OCI-LY7 (cell line): ENCODE measurements around the gene CCRL2. TPM values are rescaled to one million over a fixed set of nuclear protein-coding genes. Genes with fewer than 3 reads are reported as not detected.
A peak's percentile ranks its signal among the peaks of the same experiment; 100 is the strongest.

ENCODE experiments used
- BruUV-seq: library from RNA; stranded (reverse); fragments of 400-500 nt; replicated peaks from 2 replicates; lab custom pipeline; 2021; lab: Mats Ljungman, UMichigan
- CTCF ChIA-PET: fragments of 300-600 bp; sonication (Branson Sonifier 250); formaldehyde crosslinking; loops from one replicate; lab custom pipeline; 2022; ENCODE audit warnings: antibody characterized with exemption; ENCODE audit not compliant: unreplicated experiment; lab: Charles Lee
- POLR2A ChIA-PET: fragments of 300-600 bp; sonication (Branson Sonifier 250); formaldehyde crosslinking; loops from one replicate; lab custom pipeline; 2022; ENCODE audit warnings: antibody characterized with exemption; lab: Charles Lee
- DNase-seq: peaks from one replicate; pipeline ENCODE4 v3.0.0-alpha.2; 2015; ENCODE audit warnings: low spot score
- H2AFZ ChIP-seq: fragments of 200-600 bp; sonication (generic), shearing (Covaris generic); 2 replicates; pipeline ENCODE4 v1.6.1; 2014; ENCODE audit warnings: mild to moderate bottlenecking, antibody characterized with exemption, low read length, moderate library complexity
- H3K27ac ChIP-seq: fragments of 200-600 bp; sonication (generic); 2 replicates; pipeline ENCODE4 v1.5.1; 2014; ENCODE audit warnings: mixed run types, low read depth, mild to moderate bottlenecking, moderate library complexity, low read length, inconsistent platforms; ENCODE audit not compliant: poor library complexity, severe bottlenecking
- H3K36me3 ChIP-seq: fragments of 200-600 bp; sonication (generic); 2 replicates; pipeline ENCODE4 v1.6.1; 2014; ENCODE audit warnings: mild to moderate bottlenecking, antibody characterized with exemption, low read length, moderate library complexity, mixed read lengths; ENCODE audit not compliant: insufficient read depth
- H3K4me1 ChIP-seq: fragments of 200-600 bp; sonication (generic); 2 replicates; pipeline ENCODE4 v1.5.1; 2014; ENCODE audit warnings: mild to moderate bottlenecking, low read length; ENCODE audit not compliant: insufficient read depth, poor library complexity, severe bottlenecking
- H3K4me2 ChIP-seq: fragments of 200-600 bp; sonication (generic); 2 replicates; pipeline ENCODE4 v1.6.1; 2014; ENCODE audit warnings: mild to moderate bottlenecking, low read length
- H3K4me3 ChIP-seq: fragments of 200-600 bp; sonication (generic); 2 replicates; pipeline ENCODE4 v1.5.1; 2014; ENCODE audit warnings: mild to moderate bottlenecking, low read depth, low read length; ENCODE audit not compliant: poor library complexity, severe bottlenecking
- H3K79me2 ChIP-seq: fragments of 200-600 bp; sonication (generic); 2 replicates; pipeline ENCODE4 v1.6.1; 2016; ENCODE audit warnings: low read depth, mild to moderate bottlenecking, low read length, moderate library complexity, mixed read lengths; ENCODE audit not compliant: insufficient read depth
- H3K9me2 ChIP-seq: fragments of 200-600 bp; sonication (generic); 2 replicates; pipeline ENCODE4 v1.6.1; 2016; ENCODE audit warnings: mild to moderate bottlenecking, low read length, mixed read lengths; ENCODE audit not compliant: insufficient read depth
- H3K9me3 ChIP-seq: fragments of 200-600 bp; sonication (generic); 2 replicates; pipeline ENCODE4 v1.6.1; 2014; ENCODE audit warnings: mild to moderate bottlenecking, mixed run types, low read length, mixed read lengths
- H4K20me1 ChIP-seq: fragments of 200-600 bp; sonication (generic); 2 replicates; pipeline ENCODE4 v1.6.1; 2014; ENCODE audit warnings: mild to moderate bottlenecking, antibody characterized with exemption, low read length, moderate library complexity, mixed read lengths; ENCODE audit not compliant: insufficient read depth
- CTCF ChIP-seq: fragments of 200-600 bp; sonication (generic); conservative IDR thresholded peaks from 2 replicates; pipeline ENCODE4 v1.5.1; 2014; ENCODE audit warnings: mild to moderate bottlenecking, antibody characterized with exemption, low read length, moderate library complexity, mixed read lengths
- EZH2phosphoT487 ChIP-seq: fragments of 200-600 bp; sonication (generic); IDR thresholded peaks from 2 replicates; pipeline ENCODE4 v1.6.1; 2018; ENCODE audit warnings: low read depth, borderline replicate concordance, mild to moderate bottlenecking, mixed run types, antibody characterized with exemption, low read length, moderate library complexity, mixed read lengths
- intact Hi-C: fragments of 100-400 bp; cut with micrococcal nuclease; formaldehyde crosslinking; loops from one replicate; pipeline ENCODE4 v1.10.0; 2022; ENCODE audit not compliant: unreplicated experiment
- total RNA-seq, 2 experiments: library from RNA; depleted of rRNA in 1 of 2; stranded (reverse); fragments of >200 nt in 1 of 2; shearing (Covaris generic) in 1 of 2; gene quantifications; 2 replicates each; pipeline ENCODE4 v1.2.3, GENCODE V29; 2014 to 2022

The CCRL2 gene
- total RNA-seq, 2 experiments from 2014 or later = 0.41 to 2.2 TPM

- TF ChIP-seq CTCF (no peak), EZH2phosphoT487 (no peak)
These were observed 41.7 kb downstream of the CCRL2 start for GRCh38 chr3:46448721-46449120.

GRCh38 chr3:46449755-46450552 lies 42.9 kb downstream of the CCRL2 start:
- H3K4me1 ChIP-seq = no peaks in the 10 kb centered on the region
- DNase-seq = peak; percentile 22
- TF ChIP-seq EZH2phosphoT487 (no peak), CTCF (peak; percentile 85)
- ChIA-PET CTCF (interaction anchor here (0.5 to 1.0 kb wide), 3 partner anchors 21 to 1388 kb away, joined by 3 to 5 read pairs (median 3); no protein-coding TSS in a partner anchor), POLR2A (no interaction called here)
- H4K20me1 ChIP-seq = no peaks in the 10 kb centered on the region
- BruUV-seq = no TSS peak
- intact Hi-C loops = no loop called here
- no peaks in the 10 kb centered on the region for H3K79me2 ChIP-seq
- no peak overlapping the region for H3K4me3 ChIP-seq
- H2AFZ ChIP-seq = no peak overlapping the region
- H3K4me2 ChIP-seq = no peak overlapping the region
- no peaks in the 10 kb centered on the region for H3K9me3 ChIP-seq
- H3K9me2 ChIP-seq = no peaks in the 10 kb centered on the region
- H3K36me3 ChIP-seq = no peaks in the 10 kb centered on the region
- no peak overlapping the region for H3K27ac ChIP-seq

More at GRCh38 chr3:46448721-46449120, 41.7 kb downstream of the CCRL2 start:
- H3K9me2 ChIP-seq = no peaks in the 10 kb centered on the region
- H3K4me1 ChIP-seq = no peaks in the 10 kb centered on the region
- no peak overlapping the region for H2AFZ ChIP-seq
- H3K79me2 ChIP-seq = no peaks in the 10 kb centered on the region
- no peak overlapping the region for H3K4me3 ChIP-seq
- no TSS peak for BruUV-seq
- ChIA-PET CTCF (no interaction called here), POLR2A (no interaction called here)
- intact Hi-C loops = no loop called here
- no peaks in the 10 kb centered on the region for H4K20me1 ChIP-seq
- H3K4me2 ChIP-seq = no peak overlapping the region
- DNase-seq = no peak
- H3K9me3 ChIP-seq = no peaks in the 10 kb centered on the region
- H3K27ac ChIP-seq = no peak overlapping the region
- no peaks in the 10 kb centered on the region for H3K36me3 ChIP-seq
